ENCODE results near the gene SMIM21.
A peak's percentile ranks its signal among the peaks of the same experiment; 100 is the strongest.

The SMIM21 gene

DNA sequence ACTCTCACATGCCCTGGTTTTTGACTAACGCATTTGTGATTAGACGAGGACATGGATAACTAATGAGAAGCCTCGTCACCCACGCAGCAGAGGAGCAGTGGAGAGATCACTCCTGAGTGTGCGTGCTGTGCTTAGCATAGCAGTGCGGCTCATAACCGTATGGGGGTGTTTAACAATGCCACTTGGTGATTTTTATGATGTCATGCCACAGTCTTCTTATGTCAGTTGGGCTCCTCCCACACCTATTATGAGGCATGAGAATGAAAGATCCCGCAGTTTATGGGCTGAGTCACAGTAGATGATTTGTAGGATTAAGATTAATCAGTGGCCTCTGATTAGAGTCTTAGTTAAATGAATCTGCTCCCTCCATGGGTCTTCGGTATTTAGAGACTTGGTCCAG is 2.5 kb upstream of the SMIM21 start:
- no peak for DNase-seq
- H3K27ac ChIP-seq (ENCODE audit: low read length), result no peak overlapping the region
- no peak overlapping the region for H3K4me2 ChIP-seq (ENCODE audit: low read depth, low read length)
- no peaks in the 10 kb centered on the region for H3K9me3 ChIP-seq (replicated peaks; ENCODE audit: insufficient read depth, low read length)
- H3K9ac ChIP-seq (ENCODE audit: low read length), result no peak overlapping the region
- TF ChIP-seq EZH2phosphoT487 (IDR thresholded peaks at IDR 0.05; ENCODE audit: low read length) (no peak), EZH2 (optimal IDR thresholded peaks at IDR 0.05; ENCODE audit: low read depth, low read length) (no peak)
- TF ChIP-seq, protein P1, sequence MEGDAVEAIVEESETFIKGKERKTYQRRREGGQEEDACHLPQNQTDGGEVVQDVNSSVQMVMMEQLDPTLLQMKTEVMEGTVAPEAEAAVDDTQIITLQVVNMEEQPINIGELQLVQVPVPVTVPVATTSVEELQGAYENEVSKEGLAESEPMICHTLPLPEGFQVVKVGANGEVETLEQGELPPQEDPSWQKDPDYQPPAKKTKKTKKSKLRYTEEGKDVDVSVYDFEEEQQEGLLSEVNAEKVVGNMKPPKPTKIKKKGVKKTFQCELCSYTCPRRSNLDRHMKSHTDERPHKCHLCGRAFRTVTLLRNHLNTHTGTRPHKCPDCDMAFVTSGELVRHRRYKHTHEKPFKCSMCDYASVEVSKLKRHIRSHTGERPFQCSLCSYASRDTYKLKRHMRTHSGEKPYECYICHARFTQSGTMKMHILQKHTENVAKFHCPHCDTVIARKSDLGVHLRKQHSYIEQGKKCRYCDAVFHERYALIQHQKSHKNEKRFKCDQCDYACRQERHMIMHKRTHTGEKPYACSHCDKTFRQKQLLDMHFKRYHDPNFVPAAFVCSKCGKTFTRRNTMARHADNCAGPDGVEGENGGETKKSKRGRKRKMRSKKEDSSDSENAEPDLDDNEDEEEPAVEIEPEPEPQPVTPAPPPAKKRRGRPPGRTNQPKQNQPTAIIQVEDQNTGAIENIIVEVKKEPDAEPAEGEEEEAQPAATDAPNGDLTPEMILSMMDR (IDR thresholded peaks at IDR 0.05; ENCODE audit: low read length), result no peak
- H4K20me1 ChIP-seq (ENCODE audit: insufficient read depth, low read length), result no peaks in the 10 kb centered on the region
- no peak overlapping the region for H2AFZ ChIP-seq (ENCODE audit: low read length)
- no peaks in the 10 kb centered on the region for H3K9me2 ChIP-seq (replicated peaks; ENCODE audit: insufficient read depth, low read length)
- no peaks in the 10 kb centered on the region for H3F3A ChIP-seq (ENCODE audit: insufficient read depth, low read length)
- H3K79me2 ChIP-seq (ENCODE audit: low read length), result no peaks in the 10 kb centered on the region
- H3K4me3 ChIP-seq (ENCODE audit: low read length), result no peak overlapping the region
- no peaks in the 10 kb centered on the region for H3K4me1 ChIP-seq (ENCODE audit: low read length)
- H3K36me3 ChIP-seq (replicated peaks; ENCODE audit: insufficient read depth, low read length), result no peaks in the 10 kb centered on the region
- no peaks in the 10 kb centered on the region for H3K27me3 ChIP-seq (replicated peaks; ENCODE audit: insufficient read depth, low read length)

DNA sequence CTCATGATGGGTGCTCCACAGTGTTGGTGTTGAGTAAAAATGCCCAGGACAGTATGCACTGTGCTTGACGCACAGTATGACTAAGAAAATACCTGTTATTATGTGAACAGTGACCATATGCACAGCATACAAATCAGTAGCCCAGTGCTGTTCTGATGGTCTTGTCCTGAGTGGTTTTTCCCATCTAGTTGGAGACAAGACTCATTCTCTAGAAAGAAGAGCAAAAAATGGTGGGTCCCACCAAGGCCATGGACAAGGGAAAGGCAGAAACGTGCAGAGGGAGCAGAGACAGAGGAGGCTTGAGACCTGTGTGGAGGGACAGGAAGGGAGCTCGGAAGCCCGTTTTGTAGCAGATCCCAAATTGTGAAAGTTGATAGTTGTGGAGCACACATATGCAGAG is 987 bp upstream of the SMIM21 start:
- no peak for DNase-seq
- TF ChIP-seq, protein P1 (IDR thresholded peaks at IDR 0.05; ENCODE audit: low read length), result no peak
- TF ChIP-seq EZH2phosphoT487 (IDR thresholded peaks at IDR 0.05; ENCODE audit: low read length) (no peak), EZH2 (optimal IDR thresholded peaks at IDR 0.05; ENCODE audit: low read depth, low read length) (no peak)

DNA sequence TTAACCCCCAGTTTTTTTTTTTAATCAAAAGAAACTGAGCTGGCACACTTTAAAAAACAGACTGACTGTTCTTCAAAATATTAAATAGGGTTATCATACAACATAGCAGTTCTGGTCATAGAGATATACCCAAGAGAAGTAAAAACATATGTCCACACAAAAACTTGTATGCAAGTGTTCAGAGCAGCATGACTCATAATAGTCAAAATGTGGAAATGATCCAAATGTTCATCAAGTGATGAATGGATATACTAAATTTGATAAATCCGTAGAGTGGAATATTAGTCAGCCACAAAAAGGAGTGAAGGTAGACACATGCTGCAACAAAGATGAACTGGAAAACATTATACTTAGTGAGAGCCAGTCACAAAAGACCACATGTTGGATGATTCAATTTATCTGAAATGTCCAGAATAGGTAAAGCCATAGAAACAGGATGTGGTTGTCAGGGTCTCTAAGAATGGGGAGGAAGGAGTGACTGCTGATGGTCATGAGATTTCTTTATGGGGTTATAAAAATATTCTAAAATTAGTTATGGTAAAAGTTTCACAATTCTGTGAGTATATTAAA is 5.1 kb downstream of the SMIM21 start:
- H3K27me3 ChIP-seq (replicated peaks; ENCODE audit: insufficient read depth, low read length), result no peaks in the 10 kb centered on the region
- no peaks in the 10 kb centered on the region for H3F3A ChIP-seq (ENCODE audit: insufficient read depth, low read length)
- H3K27ac ChIP-seq (ENCODE audit: low read length), result no peak overlapping the region
- no peaks in the 10 kb centered on the region for H4K20me1 ChIP-seq (ENCODE audit: insufficient read depth, low read length)
- no peaks in the 10 kb centered on the region for H3K36me3 ChIP-seq (replicated peaks; ENCODE audit: insufficient read depth, low read length)
- H3K4me2 ChIP-seq (ENCODE audit: low read depth, low read length), result 0 out of 2 replicates have a peak overlapping the region, but pooled peaks have one; percentile 12
- H3K9me3 ChIP-seq (replicated peaks; ENCODE audit: insufficient read depth, low read length), result no peaks in the 10 kb centered on the region
- TF ChIP-seq, protein P1 (IDR thresholded peaks at IDR 0.05; ENCODE audit: low read length), result no peak
- no peak for TF ChIP-seq EZH2 (optimal IDR thresholded peaks at IDR 0.05; ENCODE audit: low read depth, low read length)
- no peak for TF ChIP-seq EZH2phosphoT487 (IDR thresholded peaks at IDR 0.05; ENCODE audit: low read length)
- DNase-seq, result peak; percentile 41
- no peaks in the 10 kb centered on the region for H3K79me2 ChIP-seq (ENCODE audit: low read length)
- no peak overlapping the region for H2AFZ ChIP-seq (ENCODE audit: low read length)
- H3K9ac ChIP-seq (ENCODE audit: low read length), result no peak overlapping the region
- H3K4me3 ChIP-seq (ENCODE audit: low read length), result no peak overlapping the region
- peaks cover 13% of the 10 kb centered on the region; the same call in 1 of the 2 replicates for H3K4me1 ChIP-seq (ENCODE audit: low read length)
- no peaks in the 10 kb centered on the region for H3K9me2 ChIP-seq (replicated peaks; ENCODE audit: insufficient read depth, low read length)

More for the DNA sequence above, 987 bp upstream of the SMIM21 start:
- no peaks in the 10 kb centered on the region for H3K9me2 ChIP-seq (replicated peaks; ENCODE audit: insufficient read depth, low read length)
- no peaks in the 10 kb centered on the region for H3K9me3 ChIP-seq (replicated peaks; ENCODE audit: insufficient read depth, low read length)
- H2AFZ ChIP-seq (ENCODE audit: low read length), result no peak overlapping the region
- no peak overlapping the region for H3K27ac ChIP-seq (ENCODE audit: low read length)
- no peaks in the 10 kb centered on the region for H4K20me1 ChIP-seq (ENCODE audit: insufficient read depth, low read length)
- no peak overlapping the region for H3K4me2 ChIP-seq (ENCODE audit: low read depth, low read length)
- no peak overlapping the region for H3K9ac ChIP-seq (ENCODE audit: low read length)
- H3K27me3 ChIP-seq (replicated peaks; ENCODE audit: insufficient read depth, low read length), result no peaks in the 10 kb centered on the region
- H3K4me1 ChIP-seq (ENCODE audit: low read length), result 0 out of 2 replicates have a peak, but pooled peaks cover 1% of the 10 kb centered on the region
- no peaks in the 10 kb centered on the region for H3F3A ChIP-seq (ENCODE audit: insufficient read depth, low read length)
- H3K36me3 ChIP-seq (replicated peaks; ENCODE audit: insufficient read depth, low read length), result no peaks in the 10 kb centered on the region
- H3K79me2 ChIP-seq (ENCODE audit: low read length), result no peaks in the 10 kb centered on the region
- no peak overlapping the region for H3K4me3 ChIP-seq (ENCODE audit: low read length)
